Stimulated activated CD8-positive, alpha-beta memory T cell treated with anti-CD3 and anti-CD28 coated beads, Interleukin-15, amount 100 ng/mL, for 48 hours (primary cell): ENCODE measurements around the gene SLC25A15.
"Not testable (repeated sequence)": the region's sequence is repeated elsewhere in the genome, so short reads cannot be mapped to it uniquely, and the experiment has no call there.

Experiments
- DNase-seq, 2 donors: peaks; one replicate each; pipeline ENCODE4 v3.0.0-alpha.2; 2020; ENCODE audit warnings: low read depth in 2 of 2

The SLC25A15 gene

DNA sequence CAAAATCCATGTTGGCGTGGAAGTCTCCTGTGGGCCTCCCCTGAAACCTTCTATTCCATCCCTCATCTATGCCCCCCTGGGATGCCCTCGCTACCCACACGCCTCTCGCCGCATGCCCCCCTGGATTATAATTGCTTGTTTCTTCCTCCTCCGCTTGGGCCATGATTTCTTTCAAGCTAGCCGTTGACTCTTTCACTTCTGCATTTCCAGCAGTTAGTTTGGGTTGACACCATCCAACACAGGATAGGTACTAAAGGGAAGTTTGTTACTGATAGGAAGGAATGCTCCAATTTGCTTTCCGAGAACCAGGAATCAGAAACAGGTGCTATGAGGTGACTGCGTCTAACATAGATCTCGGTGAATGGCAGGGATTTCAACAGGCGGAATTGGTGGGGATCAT is 7.7 kb upstream of the SLC25A15 start:
- no peak for DNase-seq

GRCh38 chr13:40782971-40783370 is 6.4 kb upstream of the SLC25A15 start:
- not testable (repeated sequence) for DNase-seq

DNA sequence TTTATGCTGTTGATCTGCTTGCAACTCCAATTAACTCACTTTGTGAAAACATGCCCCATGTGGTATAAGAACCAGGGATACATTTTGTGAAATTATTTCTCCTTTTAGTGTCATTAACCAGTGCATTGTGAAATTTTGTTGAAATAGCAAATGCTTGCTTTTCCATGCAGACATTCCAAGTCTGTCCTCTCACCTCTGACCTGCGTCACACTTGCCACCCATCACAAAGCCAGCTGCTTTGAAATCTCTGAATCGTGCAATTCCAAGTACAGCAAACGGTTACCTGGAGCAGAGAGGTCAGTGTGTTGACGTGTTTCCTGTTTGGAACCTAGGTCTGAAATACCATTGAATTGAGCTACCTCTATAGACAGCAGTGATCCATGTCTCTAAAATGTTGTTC is 4.9 kb upstream of the SLC25A15 start:
- DNase-seq, result no peak

GRCh38 chr13:40786568-40786996 is 2.8 kb upstream of the SLC25A15 start:
- no peak for DNase-seq

DNA sequence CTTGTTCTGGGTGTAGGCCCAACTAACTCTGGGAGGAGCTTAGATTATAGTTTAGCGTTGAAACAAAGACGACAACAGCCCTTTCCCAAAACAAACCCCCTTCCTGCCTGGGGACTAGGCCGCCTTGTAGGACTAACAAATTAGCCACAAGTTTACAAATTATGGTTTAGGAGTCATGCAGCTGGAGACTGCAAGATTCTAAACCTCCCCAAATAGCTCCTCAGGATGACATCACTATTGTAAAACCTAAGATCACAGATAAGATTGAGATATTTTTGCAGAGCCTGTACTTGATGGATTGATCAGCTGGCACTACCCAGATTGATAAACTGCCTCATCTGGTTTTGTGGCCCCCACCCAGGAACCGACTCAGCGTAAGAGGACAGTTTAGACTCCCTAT is 2.3 kb upstream of the SLC25A15 start:
- DNase-seq, result no peak

- not testable (repeated sequence) for DNase-seq
Measured at GRCh38 chr13:40788540-40789274, 704 bp upstream of the SLC25A15 start.

- DNase-seq, result no peak
Measured at GRCh38 chr13:40790154-40790616, 774 bp downstream of the SLC25A15 start.

GRCh38 chr13:40792284-40793051 is 3.1 kb downstream of the SLC25A15 start:
- no peak for DNase-seq

GRCh38 chr13:40793339-40793738 is 3.9 kb downstream of the SLC25A15 start:
- no peak for DNase-seq

DNA sequence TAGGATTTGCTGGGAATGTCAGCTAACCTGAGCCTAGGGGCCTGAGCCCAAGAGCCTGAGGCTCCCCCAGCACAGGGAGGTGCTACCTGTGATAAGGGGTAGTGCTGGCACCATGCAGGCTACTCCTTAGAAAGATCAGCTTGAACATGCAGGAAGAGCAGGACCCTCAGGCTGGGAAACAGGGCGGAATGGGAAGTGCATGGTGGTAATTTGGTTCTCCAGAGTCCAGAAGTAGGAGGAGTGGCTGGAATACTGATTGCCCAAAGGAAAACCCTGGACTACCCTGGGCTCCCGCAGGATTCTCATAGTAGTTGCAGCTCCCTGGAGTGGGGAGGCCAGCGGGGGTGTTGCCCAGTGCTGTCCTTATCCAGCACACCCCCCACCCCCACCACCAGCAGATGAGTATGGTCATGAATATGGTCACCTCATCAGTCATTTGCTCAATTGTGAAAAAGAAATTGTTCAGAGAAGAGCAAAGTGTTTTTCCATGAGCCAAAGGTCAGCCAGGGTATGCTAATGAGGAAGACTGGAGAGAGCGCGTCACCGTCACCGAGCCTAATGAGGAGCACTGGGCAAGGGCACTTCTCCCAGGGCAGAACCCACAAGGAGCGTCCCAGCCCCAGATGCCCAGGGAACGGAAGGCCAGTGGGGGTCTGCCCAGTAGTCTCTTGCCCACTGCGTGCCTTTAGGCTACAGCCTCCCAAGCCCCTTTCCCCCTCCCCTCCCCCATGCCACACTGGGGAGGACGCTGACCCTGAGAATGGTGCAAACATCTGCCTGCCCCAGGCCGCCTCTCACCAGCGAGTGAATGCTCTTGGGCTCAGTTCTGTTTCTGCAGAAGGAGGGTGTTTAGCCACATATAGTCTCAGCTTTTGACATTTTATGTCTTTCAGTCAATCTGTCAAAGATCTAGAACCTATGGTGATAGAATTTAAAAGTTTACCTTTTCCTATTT is 5.3 kb downstream of the SLC25A15 start:
- no peak for DNase-seq

DNA sequence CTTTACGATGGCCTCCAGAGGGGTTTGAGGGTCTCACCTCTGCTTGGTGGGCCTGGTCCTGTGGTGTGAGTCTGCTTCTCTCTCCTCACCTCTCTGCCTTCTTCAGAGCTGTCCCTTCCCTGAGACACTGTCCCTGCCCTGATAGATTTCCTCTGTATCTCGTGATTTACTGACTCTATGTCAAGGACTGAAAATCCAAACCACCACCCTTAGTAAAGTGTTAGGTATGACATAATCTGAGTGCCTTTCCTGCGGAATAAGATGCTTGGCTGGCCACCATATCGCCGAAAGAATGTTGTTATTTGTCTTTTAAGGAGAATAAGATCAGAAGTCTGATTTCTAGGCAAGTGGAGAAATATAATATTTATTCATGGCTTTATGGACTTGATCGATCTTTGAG is 7.2 kb downstream of the SLC25A15 start:
- DNase-seq, result no peak

DNA sequence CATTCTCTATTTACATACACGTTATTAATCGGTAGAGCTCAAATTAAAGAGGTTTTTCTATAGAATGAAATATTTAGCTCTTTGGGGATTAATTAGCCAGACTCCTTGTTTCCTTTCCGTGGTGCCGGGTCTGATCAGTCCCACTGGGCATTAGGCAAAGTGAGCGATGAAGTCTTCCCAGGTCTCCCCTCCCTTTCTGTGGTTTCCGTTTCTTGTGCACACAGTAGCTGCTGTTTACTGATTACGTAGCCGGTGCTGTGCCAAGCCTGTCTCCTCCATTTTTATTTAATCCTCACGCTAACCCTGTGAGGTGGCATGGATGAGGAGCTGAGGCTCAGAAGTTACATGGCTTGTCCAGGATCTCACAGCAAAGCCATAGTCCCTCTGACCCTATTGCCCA is 9.0 kb downstream of the SLC25A15 start:
- no peak for DNase-seq

DNA sequence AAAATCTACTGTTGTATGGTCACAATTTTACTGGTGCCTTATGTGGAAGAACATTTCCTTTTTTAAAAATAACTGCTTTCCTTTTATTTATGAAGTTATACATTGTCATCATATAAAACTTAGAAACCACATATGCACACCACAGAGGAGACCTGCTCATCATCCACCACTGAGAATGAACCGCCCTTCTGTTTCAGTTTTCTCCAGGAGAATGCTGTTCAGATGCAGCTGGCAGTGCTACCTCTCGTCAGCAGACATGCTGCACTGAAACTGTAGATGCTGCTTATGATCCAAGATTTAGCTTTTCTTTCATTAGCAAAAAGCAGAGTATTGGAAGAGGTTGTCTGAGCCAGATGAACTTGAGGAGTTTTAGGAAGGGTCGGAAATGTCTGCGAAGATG is 10.1 kb downstream of the SLC25A15 start:
- no peak for DNase-seq

GRCh38 chr13:40800559-40800958 is 11.1 kb downstream of the SLC25A15 start:
- no peak for DNase-seq

GRCh38 chr13:40801255-40802217 is 12.1 kb downstream of the SLC25A15 start:
- no peak for DNase-seq

DNA sequence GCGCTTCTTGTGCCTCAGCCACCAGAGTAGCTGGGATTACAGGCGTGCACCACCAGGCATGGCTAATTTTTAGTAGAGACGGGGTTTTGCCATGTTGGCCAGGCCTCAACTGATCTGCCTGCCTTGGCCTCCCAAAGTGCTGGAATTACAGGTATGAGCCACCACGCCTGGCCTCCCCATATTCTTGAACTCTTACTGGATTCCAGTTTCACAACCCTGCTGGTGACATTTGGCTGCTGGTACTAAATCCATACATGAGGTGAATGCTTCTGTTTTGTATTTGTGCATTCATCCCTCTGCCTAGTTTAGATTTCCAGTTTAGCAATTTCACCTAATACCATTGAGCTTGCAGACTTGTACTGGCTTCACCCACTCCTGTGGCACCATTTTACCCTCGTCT is 13.9 kb downstream of the SLC25A15 start:
- DNase-seq, result no peak

DNA sequence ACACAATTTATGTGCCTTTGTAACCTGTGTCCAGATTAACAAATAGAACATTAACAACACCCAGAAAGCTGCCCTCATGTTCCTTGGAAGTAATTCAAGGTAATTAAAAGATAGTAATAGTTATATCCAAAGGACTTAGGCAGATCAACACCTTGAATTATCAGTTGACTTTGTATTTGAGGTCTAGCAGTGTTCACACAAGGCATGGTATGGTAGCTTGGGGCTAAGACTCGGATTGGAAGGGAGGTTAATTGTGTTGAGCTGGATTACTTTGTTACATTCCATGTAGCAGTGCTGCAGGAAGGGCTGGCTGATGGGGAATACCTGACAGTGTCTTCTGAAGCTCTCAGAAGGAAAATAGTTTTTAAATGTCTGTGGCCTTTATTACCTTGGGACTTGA is 16.8 kb downstream of the SLC25A15 start:
- no peak for DNase-seq

DNA sequence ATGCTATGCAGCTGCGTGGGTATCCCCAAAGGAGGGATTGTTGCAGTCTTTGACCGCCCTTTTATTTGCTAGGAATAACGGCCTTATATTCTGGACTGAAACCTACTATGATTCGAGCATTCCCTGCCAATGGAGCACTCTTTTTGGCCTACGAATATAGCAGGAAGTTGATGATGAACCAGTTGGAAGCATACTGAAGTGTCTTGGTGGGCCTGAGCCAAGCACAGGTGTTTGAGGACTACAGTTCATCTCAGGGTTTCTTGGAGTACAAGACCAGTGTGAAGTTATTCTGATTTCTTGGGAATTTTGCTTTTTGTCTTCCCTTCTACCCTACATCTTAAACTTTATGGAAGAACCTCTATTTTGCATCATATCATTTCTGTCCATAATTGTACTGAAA is 20.1 kb downstream of the SLC25A15 start:
- no peak for DNase-seq

DNA sequence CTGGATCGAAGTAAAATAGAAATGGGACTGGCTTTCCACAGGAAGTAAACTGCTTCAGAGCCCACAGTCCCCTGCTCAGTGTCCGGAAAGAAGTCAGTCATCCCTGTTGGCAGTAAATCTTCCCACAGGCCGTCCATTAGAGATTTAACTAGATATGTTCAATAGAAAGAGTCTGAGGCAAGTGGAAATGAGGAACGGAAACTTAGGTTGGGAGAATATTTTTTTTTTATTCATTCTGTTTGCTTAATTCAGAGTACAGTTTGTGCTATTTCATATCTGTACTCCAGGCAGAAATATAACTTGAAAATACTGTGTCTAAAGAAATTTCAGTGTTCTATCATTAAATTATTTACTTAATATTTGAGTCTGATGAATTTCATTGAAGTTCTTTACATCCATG is 22.7 kb downstream of the SLC25A15 start:
- no peak for DNase-seq

- no peak for DNase-seq
Measured at GRCh38 chr13:40812724-40813445, 23.5 kb downstream of the SLC25A15 start.
